OCI-LY3 (cell line): ENCODE results near the gene NUS1.

Experiments used
- EZH2phosphoT487 ChIP-seq: fragments of 200-600 bp; shearing (Covaris generic); IDR thresholded peaks from 2 replicates; pipeline ENCODE4 v1.6.1; 2018; ENCODE audit warnings: antibody characterized with exemption, mixed run types, low read depth
- TF ChIP-seq, protein P1 (sequence below): fragments of 200-600, 300-600 bp; sonication (generic); IDR thresholded peaks from 2 replicates; pipeline ENCODE4 v1.5.1; 2014; ENCODE audit warnings: antibody characterized with exemption, low read length, low read depth

DNA sequence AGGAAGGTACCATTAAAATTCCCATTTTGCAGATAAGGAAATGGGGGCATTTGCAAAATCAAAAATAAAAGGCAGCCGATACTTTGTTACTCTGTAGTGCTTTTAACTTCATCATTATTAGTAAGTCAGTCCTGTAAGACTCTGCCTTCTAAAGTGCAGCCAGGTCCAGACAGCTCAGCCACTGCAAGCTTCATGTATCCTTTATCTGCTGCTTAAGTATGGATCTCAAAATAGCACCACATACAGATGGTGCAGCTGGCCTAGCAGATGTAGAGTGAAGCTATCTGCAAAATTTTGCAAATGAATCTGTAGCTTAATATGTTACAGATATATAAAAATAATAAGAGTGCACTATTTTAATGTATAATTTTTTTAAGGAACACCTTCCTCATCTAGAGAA lies 53.4 kb downstream of the NUS1 start:
- TF ChIP-seq, protein P1, sequence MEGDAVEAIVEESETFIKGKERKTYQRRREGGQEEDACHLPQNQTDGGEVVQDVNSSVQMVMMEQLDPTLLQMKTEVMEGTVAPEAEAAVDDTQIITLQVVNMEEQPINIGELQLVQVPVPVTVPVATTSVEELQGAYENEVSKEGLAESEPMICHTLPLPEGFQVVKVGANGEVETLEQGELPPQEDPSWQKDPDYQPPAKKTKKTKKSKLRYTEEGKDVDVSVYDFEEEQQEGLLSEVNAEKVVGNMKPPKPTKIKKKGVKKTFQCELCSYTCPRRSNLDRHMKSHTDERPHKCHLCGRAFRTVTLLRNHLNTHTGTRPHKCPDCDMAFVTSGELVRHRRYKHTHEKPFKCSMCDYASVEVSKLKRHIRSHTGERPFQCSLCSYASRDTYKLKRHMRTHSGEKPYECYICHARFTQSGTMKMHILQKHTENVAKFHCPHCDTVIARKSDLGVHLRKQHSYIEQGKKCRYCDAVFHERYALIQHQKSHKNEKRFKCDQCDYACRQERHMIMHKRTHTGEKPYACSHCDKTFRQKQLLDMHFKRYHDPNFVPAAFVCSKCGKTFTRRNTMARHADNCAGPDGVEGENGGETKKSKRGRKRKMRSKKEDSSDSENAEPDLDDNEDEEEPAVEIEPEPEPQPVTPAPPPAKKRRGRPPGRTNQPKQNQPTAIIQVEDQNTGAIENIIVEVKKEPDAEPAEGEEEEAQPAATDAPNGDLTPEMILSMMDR = no peak
- TF ChIP-seq EZH2phosphoT487 = no peak
